Heart right ventricle (tissue), 16 donors: ENCODE measurements around the gene CAMKK2. TPM values are rescaled to one million over a fixed set of nuclear protein-coding genes. Genes with fewer than 3 reads are reported as not detected.

Source experiments
- ATAC-seq, 8 donors: fragments of 200-7000 bp; cut with Tn5 transposase; one replicate each; pipeline ENCODE4 v1.9.1; 2020; ENCODE audit warnings: mild to moderate bottlenecking in 8 of 8, moderate library complexity in 8 of 8, moderate number of reproducible peaks in 1 of 8
- DNase-seq, 2 donors: peaks; one replicate each; pipeline ENCODE4 v3.0.0-alpha.2; 2020
- H3K27ac ChIP-seq, 10 donors: fragments of 200-600 bp; sonication (generic) in 2 of 10; one replicate each; pipeline versions ENCODE4 v1.5.0 to v1.8.0; 2020 to 2022; ENCODE audit warnings: mild to moderate bottlenecking in 3 of 10
- H3K27me3 ChIP-seq, 7 donors: fragments of 200-600 bp; one replicate each; pipeline ENCODE4 v1.8.0; 2021 to 2022; ENCODE audit warnings: mild to moderate bottlenecking in 2 of 7
- H3K36me3 ChIP-seq, 9 donors: fragments of 200-600 bp; sonication (generic) in 1 of 9; one replicate each; pipeline versions ENCODE4 v1.5.0 to v1.8.0; 2020 to 2022; ENCODE audit warnings: mild to moderate bottlenecking in 2 of 9
- H3K4me1 ChIP-seq, 9 donors: fragments of 200-600 bp; sonication (generic) in 1 of 9; one replicate each; pipeline versions ENCODE4 v1.5.0 to v1.8.0; 2020 to 2022; ENCODE audit warnings: mild to moderate bottlenecking in 4 of 9
- H3K4me3 ChIP-seq, 10 donors: fragments of 200-600 bp; sonication (generic) in 2 of 10; one replicate each; pipeline versions ENCODE4 v1.5.0 to v1.8.0; 2020 to 2022; ENCODE audit warnings: mild to moderate bottlenecking in 7 of 10, moderate library complexity in 2 of 10
- H3K9me3 ChIP-seq, 11 donors: fragments of 200-600 bp in 10 of 11; sonication (generic) in 2 of 11; one replicate each; pipeline versions ENCODE4 v1.5.0 to v1.8.0; 2013 to 2022; ENCODE audit warnings: mild to moderate bottlenecking in 2 of 11, control low read depth in 1 of 11, moderate library complexity in 1 of 11
- CTCF ChIP-seq, 9 donors: fragments of 200-600 bp; sonication (generic) in 2 of 9; IDR thresholded peaks; one replicate each; pipeline versions ENCODE4 v1.5.0 to v1.8.0; 2021 to 2022; ENCODE audit warnings: antibody characterized with exemption in 9 of 9, mild to moderate bottlenecking in 5 of 9, moderate library complexity in 1 of 9
- WGBS, 2 donors: extraction: QIAGEN DNeasy Blood & Tissue Kit; methylation state at CpG; one replicate each; pipeline ENCODE4 v1.1.7; 2013; ENCODE audit warnings: inconsistent platforms in 1 of 2; 5-methylcytosine and 5-hydroxymethylcytosine counted together
- intact Hi-C, 10 donors: fragments of 100-400 bp; cut with DNase I; formaldehyde crosslinking; loops; one replicate each; pipeline versions ENCODE4 v1.11.1 to v1.14.2; 2022
- polyA plus RNA-seq, 2 donors: library from polyadenylated mRNA; stranded (reverse); fragments of 200-250 nt; gene quantifications; one replicate each; pipeline ENCODE4 v1.2.3, GENCODE V29; 2013
- total RNA-seq, 10 donors: library from RNA; stranded (reverse); fragmentation: NEBNext Ultra II Directional in 3 of 10; extraction: Animal tissue kit (Norgen Biotek cat#: 25700) in 3 of 10; gene quantifications; one replicate each; pipeline versions ENCODE4 v1.2.1 to v1.2.4, GENCODE V29; 2021 to 2023
- donor health status: Arrhythmogenic right ventricular cardiomyopathy.
- donor health status: ischemic (EF 13 %, LVEDD 7.1; RV severe dilation, severe dysfunction).
- donor health status: healthy with polysubstance abuse.
- donor health status: DM: no; HTN: yes; CAD: no.
- donor health status: DM: no; HTN: no; CAD: no.
- donor health status: ischemic (EF 25% LVEDD 6.9; RV normal size, moderate dysfunction).
- donor health status: ischemic (EF 25% LVEDD 5.7; RV mildly dilated, moderate dysfunction).
- donor health status: healthy.
- donor health status: DM: yes; HTN: yes; CAD: no.
- donor health status: Ischemic cardiomyopathy.
- donor health status: ischemic (EF 35%, LVEDD 5.7; RV mildly dilated, moderate dysfunction).
- donor health status: nonischemic (EF 11% LVEDD 7.7; RV severe dilation, severe dysfunction).
- donor health status: DM: yes; HTN: yes; CAD: no.
- donor health status: PGD.
- donor health status: ischemic (EF 29% LVEDD 5.4; RV normal size, mild dysfunction).
- donor health status: nonischemic (EF 23%, LVEDD 6.1; RV moderate dilation, normal function).

The CAMKK2 gene
- total and polyA plus RNA-seq, 12 donors = 10.8 to 19.3 (median 15.8) TPM

- Histone ChIP-seq H3K27me3 (no peaks in the 10 kb centered on the region), H3K9me3 (no peaks in the 10 kb centered on the region), H3K4me3 (peak overlapping the region in 4 of 10 donors; percentile 89 to 100 (median 96)), H3K4me1 (peaks cover 12 to 69% (median 36%) of the 10 kb centered on the region in 9 donors), H3K36me3 (peaks cover 0 to 23% (median 0%) of the 10 kb centered on the region in 9 donors), H3K27ac (peak overlapping the region in 1 of 10 donors; percentile 12)
- intact Hi-C loops = no loop called here
- TF ChIP-seq CTCF (IDR thresholded peaks at IDR 0.05) = no peak
- WGBS, 2 donors = 79 to 81% methylated on average over 9 to 10 of the region's 10 CpGs
- ATAC-seq (no peak), DNase-seq (no peak)
Measured at GRCh38 chr12:121294151-121294889, 2.2 kb downstream of the CAMKK2 start.

- intact Hi-C loops = no loop called here
- Histone ChIP-seq H3K27ac (no peak overlapping the region), H3K9me3 (no peaks in the 10 kb centered on the region), H3K4me3 (no peak overlapping the region), H3K27me3 (no peaks in the 10 kb centered on the region), H3K36me3 (peaks cover 0 to 23% (median 0%) of the 10 kb centered on the region in 9 donors), H3K4me1 (peaks cover 13 to 76% (median 43%) of the 10 kb centered on the region in 9 donors)
- DNase-seq = no peak
- WGBS, 2 donors = 85 to 89% methylated on average over 4 of the region's 4 CpGs
- no peak for ATAC-seq
- TF ChIP-seq CTCF (IDR thresholded peaks at IDR 0.05) = no peak
Measured at GRCh38 chr12:121293603-121294002, 2.9 kb downstream of the CAMKK2 start.

GRCh38 chr12:121290410-121290809 is 6.1 kb downstream of the CAMKK2 start:
- Histone ChIP-seq H3K36me3 (peaks cover 0 to 23% (median 0%) of the 10 kb centered on the region in 9 donors), H3K4me3 (no peak overlapping the region), H3K27ac (peak overlapping the region in 3 of 10 donors; percentile 28 to 62 (median 50)), H3K27me3 (no peaks in the 10 kb centered on the region), H3K9me3 (no peaks in the 10 kb centered on the region), H3K4me1 (peaks cover 11 to 85% (median 39%) of the 10 kb centered on the region in 9 donors)
- WGBS, 2 donors = 97% methylated on average over 5 of the region's 5 CpGs
- intact Hi-C loops = no loop called here
- no peak for DNase-seq
- no peak for ATAC-seq
- no peak for TF ChIP-seq CTCF (IDR thresholded peaks at IDR 0.05)

GRCh38 chr12:121289962-121290361 is 6.5 kb downstream of the CAMKK2 start:
- Histone ChIP-seq H3K4me1 (peaks cover 6 to 85% (median 34%) of the 10 kb centered on the region in 9 donors), H3K36me3 (peaks cover 0 to 23% (median 0%) of the 10 kb centered on the region in 9 donors), H3K4me3 (no peak overlapping the region), H3K27ac (peak overlapping the region in 5 of 10 donors; percentile 23 to 62 (median 50)), H3K27me3 (no peaks in the 10 kb centered on the region), H3K9me3 (no peaks in the 10 kb centered on the region)
- intact Hi-C loops = no loop called here
- ATAC-seq = peak in 3 of 8 donors; percentile 18 to 33 (median 27)
- no peak for TF ChIP-seq CTCF (IDR thresholded peaks at IDR 0.05)
- WGBS, 2 donors = 85 to 87% methylated on average over 7 of the region's 7 CpGs
- DNase-seq = no peak
